Activated CD4-positive, alpha-beta T cell treated with anti-CD3 and anti-CD28 coated beads, Interleukin-2, amount 50 U/mL, for 16 hours (primary cell): ENCODE results near the gene BACH1.

Experiments
- DNase-seq: peaks from one replicate; pipeline ENCODE4 v3.0.0-alpha.2; 2020

The BACH1 gene

DNA sequence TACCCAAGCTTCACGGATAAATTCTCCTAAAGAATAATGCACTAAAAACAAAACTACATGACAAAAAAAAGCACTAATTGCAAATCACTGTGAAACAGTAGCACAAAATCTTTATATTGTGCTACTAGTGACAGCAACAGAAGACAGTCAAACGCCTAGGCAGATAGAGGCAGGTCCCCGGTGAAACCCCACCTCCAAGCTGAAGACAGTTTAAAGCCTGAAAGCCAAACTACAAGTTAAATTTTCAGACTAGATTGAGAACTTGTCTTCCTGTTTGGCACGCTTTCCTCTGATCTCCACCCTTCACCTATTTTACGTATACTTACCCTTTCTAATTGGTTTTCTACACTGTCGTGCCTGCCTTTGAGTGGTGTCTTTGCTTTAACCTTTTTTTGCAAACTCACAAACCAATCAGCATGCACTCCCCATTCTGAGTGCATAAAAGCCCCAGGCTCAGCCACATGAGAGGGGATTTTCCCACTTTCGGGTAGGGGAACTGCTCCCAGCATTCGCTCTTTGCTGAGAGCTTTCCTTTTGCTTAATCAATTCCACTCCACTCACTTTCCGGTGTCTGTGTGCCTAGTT is 3.6 kb upstream of the BACH1 start:
- no peak for DNase-seq

DNA sequence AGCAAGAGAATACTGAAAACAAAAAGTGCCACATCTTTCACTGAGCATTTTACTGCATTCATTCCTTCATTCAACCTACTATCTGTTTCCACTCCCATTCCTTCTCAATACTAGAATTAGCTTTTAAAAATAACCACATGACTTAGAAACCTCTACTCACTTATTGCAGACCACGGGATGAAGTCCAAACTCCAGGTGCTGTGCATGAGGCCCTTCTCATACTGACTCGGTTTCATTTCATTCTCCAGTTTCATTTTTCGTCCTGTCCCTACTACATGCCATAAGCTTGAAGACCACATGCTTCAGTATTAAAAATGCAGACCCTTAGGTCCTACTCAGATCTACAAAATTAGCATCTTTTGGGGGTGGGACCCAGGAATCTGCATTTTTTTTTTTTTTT is 2.3 kb upstream of the BACH1 start:
- DNase-seq = no peak

GRCh38 chr21:29297483-29298347 is 1.0 kb upstream of the BACH1 start:
- no peak for DNase-seq

GRCh38 chr21:29299046-29299915 is 559 bp downstream of the BACH1 start:
- peak; percentile 44 for DNase-seq

GRCh38 chr21:29299916-29300806 is 1.4 kb downstream of the BACH1 start:
- DNase-seq = peak; percentile 83

DNA sequence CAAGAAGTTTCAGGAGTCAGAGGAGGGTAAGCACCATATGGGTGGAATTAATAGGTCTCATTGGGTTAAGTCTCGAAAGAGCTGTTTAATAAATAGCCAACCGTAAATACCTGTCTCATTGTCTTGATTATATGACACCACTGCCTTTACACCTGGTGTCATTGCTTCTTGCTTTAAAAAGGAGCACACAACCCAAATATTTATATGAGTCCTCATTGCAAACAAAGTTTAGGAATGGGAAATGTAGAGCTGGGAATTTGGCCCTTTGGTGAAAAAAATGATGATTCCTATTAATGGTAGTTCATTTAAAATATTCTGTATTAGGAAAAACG is 2.1 kb downstream of the BACH1 start:
- DNase-seq = no peak

DNA sequence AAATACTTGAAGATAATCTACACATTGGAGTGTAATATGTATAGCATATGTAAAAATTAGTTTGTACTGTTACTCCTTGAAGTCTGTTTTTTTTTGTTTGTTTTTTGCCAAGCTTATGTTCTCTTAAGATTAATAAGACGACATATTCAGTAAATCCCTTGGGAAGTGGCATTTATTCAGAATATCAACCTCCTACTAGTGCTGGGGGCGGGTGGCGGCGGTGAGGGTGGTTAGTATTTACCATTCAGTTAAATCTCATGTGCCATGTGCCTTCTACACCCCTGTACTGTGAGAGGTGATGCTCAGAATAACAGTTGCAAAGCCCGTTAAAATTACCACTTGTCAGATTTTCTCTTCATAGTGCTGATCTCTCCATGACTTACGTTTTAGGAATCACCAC is 3.0 kb downstream of the BACH1 start:
- no peak for DNase-seq

GRCh38 chr21:29302359-29302875 is 3.7 kb downstream of the BACH1 start:
- DNase-seq = no peak

- no peak for DNase-seq
These were observed 4.6 kb downstream of the BACH1 start for GRCh38 chr21:29303288-29303687.

DNA sequence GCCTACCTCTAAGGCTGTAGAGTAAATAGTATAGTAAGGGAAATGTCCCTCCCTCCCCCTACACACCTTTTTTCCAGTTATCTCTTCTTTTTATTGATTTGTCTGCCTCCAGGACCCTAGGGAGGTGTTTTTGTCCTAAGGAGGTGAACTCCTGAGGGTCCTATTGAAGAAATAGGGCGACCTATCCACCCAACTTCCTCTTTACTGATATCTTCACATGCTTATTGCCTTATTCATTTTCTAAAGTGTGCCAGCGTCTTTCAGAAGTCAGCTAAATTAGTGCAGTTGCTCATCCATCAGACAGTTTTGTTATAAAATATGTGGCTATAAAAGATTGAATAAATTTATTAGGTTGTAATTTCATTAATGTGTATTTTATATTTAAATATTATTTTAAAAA is 5.9 kb downstream of the BACH1 start:
- no peak for DNase-seq

DNA sequence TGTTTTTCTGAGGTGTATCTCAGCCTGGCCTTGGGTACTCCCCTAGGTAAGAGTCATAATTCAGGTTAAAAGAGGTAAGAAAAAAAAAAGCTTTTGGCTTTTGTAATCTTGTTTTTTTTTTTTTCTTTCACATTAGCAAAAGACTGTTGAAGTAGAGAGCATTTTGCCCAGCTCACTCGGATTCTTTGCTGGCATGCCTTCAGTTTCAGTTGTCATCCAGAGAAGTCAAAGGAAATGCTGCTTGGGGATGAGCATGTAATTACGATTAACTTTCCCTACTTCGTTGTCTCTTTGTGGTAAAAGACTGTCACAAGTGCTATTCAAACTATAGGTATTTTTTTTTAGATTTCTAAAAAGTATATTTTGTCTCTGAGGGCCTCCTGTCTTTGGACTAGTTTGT is 6.3 kb downstream of the BACH1 start:
- DNase-seq = no peak

- no peak for DNase-seq
These were observed 6.8 kb downstream of the BACH1 start for GRCh38 chr21:29305561-29305960.

DNA sequence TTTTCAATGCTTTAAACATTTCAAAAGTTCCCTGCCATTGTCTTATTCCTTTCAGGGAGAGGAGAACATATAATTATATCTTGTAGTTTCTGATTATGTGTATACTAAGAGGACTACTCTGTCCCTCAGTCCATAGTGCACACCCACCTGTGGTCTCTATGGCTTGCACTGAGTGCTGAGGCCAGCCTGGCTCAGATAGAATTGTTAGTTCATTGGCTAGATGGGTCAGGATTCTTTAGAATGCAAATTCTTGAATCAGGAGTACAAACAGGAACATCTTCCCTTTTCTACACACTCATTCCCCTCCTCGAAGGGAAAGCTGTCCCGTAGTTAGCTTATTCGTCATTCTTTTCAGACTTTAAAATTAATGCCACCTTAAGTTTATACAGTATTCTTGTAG is 8.2 kb downstream of the BACH1 start:
- DNase-seq = no peak

DNA sequence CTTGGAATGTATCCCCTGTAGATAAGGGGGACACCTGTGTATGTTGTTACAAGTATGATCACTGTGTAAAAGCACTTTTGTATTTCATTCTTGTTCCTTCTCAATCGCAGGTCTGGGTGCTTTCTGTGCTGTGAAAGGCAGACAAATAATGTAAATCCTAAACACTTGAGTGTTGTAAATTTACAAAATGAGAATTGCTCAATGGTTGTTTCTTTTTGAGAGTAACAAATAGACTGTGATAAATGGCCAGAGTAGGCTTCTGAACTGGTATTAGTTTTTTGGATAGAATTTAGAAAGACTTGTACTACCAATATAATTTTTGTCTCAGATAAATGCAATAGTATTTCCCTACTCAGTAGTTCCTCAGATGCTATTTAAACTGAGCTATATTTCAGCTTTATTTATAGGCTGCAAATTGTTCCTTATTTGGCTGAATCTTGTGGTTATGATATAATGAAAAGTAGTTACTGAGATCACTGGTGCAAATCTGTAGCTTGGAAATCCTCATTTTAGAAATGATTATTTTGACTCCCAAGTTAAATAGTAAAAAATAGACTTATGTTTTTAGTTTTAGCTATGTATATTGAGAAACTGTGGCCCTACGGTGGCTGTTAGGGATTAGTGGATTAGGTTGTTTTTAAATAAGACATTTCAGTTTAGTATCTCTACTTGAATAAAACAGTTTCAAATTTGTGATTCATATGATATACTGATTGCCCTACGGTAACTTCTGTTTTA is 9.2 kb downstream of the BACH1 start:
- no peak for DNase-seq

GRCh38 chr21:29308456-29308783 is 9.7 kb downstream of the BACH1 start:
- no peak for DNase-seq

- DNase-seq = no peak
These were observed 11.0 kb downstream of the BACH1 start for GRCh38 chr21:29309703-29310102.

DNA sequence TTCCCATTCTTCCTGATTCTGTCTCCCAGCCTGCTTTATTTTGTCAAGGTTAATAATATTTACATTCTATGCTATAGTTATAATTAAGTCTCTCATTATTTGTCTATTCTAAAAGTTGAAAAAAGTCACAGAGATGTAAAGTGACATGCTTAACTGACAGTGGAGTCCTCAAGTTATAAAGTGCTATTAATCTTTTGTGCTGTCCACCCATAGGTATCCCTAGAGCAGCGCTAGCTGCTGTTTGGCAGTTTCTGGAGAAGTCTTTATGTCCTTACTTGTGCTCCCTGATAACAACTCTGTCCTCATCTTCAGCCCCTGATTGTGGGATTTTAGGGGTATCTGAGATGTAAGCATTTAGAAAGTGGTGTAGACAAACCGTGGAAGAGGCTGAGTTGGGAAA is 13.1 kb downstream of the BACH1 start:
- no peak for DNase-seq

GRCh38 chr21:29312981-29313380 is 14.3 kb downstream of the BACH1 start:
- DNase-seq = no peak

DNA sequence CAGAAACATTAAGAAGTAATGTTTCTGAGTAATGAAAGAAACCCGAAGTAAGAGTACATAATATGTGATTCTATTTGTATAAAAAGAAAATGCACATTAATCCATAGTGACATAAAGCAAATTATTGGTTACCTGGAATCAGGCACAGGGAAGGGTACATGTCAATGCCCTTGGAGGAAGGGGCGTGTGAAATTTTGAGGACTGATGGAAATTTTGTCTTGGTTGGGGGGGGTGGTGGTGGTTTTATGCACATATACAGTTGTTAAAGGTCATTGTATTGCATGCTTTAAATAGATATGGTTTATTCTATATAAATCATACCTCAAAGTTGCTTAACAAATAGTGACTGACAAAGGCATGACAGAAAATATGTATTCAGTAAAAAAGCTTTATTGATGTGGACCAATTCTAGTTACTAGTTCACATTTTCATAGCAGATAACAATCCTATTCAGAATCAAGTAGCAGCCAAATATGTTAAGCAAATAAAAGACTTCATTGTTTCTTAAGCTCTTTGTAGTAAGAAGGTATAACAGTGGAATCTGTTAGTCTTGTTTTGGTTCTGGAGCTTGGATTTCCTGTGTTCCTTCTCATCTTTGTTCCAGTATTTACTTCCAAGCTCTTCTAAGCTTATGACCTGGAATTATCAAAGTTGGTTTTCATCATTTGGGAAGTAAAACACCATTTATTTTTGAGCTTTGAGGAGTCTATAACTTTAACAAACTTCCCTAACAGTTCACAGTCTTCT is 15.1 kb downstream of the BACH1 start:
- no peak for DNase-seq

- no peak for DNase-seq
These were observed 16.5 kb downstream of the BACH1 start for GRCh38 chr21:29315131-29315749.
